Activated CD4-positive, alpha-beta T cell treated with anti-CD3 and anti-CD28 coated beads, Interleukin-2, amount 50 U/mL, for 4 hours (primary cell): ENCODE measurements around the gene NCK1.

Experiments
- DNase-seq, 2 experiments: peaks; one replicate each; pipeline ENCODE4 v3.0.0-alpha.2; 2020

Gene NCK1

DNA sequence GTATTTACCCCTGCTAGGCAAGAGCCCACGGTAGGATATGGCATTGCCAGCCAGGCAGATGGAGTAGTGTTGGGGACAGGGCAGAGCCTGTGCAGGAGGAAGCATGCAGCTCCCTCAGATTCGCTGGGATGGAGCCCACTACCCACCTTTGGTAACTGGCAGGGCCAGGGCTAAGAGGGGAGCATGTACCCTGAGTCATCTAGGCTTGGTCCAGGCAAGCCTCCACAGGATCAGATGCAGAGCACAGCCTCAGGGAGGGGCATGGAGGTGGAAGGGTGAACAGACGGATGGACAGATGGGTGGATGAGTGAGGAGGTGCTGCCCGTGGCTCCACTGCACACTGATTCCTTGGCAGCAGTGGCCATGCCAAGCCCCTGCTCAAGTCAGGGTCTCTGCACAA, 128.8 kb downstream of the NCK1 start:
- no peak for DNase-seq

DNA sequence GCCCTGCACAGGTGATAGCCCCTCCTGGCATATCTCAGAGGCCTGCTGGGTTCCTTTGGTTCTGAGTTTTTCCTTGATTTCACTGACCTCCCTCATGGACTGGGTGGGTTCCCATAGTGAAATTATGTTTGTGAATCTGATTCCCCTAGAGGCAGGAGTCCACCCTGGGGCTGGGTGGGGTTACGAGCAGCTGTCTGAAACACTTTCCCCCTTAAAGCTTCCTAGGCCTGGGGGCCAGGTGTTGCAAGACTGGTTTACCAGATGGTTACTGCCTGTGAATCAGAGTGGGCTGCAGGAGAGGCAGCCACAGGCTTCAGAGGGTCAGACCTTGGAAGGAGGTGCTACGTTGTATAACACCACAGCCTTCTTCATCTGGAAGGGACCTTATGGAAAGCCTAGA, 130.1 kb downstream of the NCK1 start:
- DNase-seq: no peak

DNA sequence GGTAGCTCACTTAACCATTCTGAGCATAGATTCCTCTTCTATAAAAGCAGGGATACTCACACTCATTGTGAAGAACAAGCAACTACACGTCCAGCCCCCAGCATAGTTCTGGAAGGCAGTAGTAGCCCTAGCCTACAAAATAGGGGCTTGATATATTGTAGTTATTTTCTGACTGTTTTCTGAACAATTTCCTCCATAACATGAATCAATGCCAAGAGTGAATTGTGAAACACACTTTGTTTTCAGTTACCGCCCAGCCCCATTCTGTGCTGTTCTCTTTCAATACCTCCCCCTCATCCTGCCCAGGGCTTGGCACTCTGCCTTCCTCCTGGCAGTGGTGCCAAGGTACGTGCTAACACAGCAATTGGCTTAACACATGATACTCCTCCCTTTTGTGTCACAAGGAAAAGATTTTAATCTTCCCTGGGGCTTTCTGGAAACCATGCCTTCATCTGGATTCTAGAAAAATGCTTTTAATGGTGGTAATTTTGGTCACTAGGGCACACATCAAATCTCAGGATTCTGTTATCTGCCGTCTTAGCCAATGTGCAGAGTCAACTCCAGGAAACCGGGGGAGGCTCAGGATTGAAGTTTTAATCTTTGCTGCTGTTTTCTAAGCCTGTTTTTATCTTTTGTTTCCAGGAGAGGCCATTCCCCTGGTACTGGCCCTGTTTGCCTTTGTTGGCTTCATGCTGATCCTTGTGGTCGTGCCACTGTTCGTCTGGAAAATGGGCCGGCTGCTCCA, 132.9 kb downstream of the NCK1 start:
- DNase-seq: no peak

DNA sequence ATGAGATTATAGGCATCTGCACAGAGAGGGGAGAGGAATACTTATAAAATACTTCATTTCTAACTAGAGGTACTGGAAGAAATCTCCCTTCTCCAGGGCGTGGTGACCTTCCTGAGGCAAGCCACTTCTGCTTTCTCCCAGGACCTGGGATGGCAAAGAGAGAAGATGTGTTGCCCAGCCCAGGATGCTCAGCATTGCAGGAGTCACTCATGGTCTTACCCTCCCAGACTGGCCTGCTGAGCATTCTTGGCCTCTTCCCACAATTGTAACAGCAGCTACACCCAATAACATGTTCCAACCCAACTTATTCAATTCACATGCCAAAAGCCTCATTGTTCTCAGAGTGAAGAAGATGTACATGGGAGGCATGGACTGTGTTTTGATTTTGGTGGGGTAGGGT, 133.6 kb downstream of the NCK1 start:
- no peak for DNase-seq
